ENCODE measurements around the gene OGN. TPM values are rescaled to one million over a fixed set of nuclear protein-coding genes. Genes with fewer than 3 reads are reported as not detected.

Gene OGN
- total RNA-seq, 1 donor = 0.36 TPM

DNA sequence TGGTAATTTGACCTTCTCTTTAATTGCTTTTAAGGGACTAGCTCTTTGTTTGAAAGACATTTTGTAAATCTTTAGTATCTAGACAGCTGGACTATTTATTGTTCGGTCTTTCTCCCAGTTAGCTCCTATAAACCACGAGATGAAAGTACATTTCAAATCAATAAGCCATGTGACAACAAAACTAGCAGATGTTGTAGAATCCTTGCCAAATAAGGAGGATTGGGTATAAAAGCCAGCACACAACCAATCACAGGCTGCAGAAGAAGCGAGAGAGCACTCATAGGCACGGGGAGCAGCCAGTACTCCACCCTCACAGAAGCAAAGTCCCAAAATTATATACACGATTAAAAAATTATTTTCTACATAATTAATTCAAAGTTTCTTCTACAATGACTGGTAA, 28.0 kb upstream of the OGN start:
- Histone ChIP-seq H3K4me3 (ENCODE audit: insufficient read depth, low read length) (no peak overlapping the region), H2AFZ (ENCODE audit: low read length) (no peak overlapping the region), H3K79me2 (ENCODE audit: insufficient read depth, low read length) (no peaks in the 10 kb centered on the region), H3K36me3 (ENCODE audit: insufficient read depth, low read length) (no peaks in the 10 kb centered on the region), H4K20me1 (ENCODE audit: insufficient read depth, low read length) (no peaks in the 10 kb centered on the region), H3K9me3 (ENCODE audit: low read depth, low read length) (no peaks in the 10 kb centered on the region), H3K27me3 (ENCODE audit: insufficient read depth, low read length) (no peaks in the 10 kb centered on the region), H3K4me2 (ENCODE audit: insufficient read depth, low read length) (no peak overlapping the region), H3K27ac (ENCODE audit: low read depth, low read length) (no peak overlapping the region), H3K4me1 (ENCODE audit: insufficient read depth, low read length) (no peaks in the 10 kb centered on the region)
- no peak for DNase-seq (ENCODE audit: insufficient read length, low spot score, missing footprints)
- TF ChIP-seq, protein P1, sequence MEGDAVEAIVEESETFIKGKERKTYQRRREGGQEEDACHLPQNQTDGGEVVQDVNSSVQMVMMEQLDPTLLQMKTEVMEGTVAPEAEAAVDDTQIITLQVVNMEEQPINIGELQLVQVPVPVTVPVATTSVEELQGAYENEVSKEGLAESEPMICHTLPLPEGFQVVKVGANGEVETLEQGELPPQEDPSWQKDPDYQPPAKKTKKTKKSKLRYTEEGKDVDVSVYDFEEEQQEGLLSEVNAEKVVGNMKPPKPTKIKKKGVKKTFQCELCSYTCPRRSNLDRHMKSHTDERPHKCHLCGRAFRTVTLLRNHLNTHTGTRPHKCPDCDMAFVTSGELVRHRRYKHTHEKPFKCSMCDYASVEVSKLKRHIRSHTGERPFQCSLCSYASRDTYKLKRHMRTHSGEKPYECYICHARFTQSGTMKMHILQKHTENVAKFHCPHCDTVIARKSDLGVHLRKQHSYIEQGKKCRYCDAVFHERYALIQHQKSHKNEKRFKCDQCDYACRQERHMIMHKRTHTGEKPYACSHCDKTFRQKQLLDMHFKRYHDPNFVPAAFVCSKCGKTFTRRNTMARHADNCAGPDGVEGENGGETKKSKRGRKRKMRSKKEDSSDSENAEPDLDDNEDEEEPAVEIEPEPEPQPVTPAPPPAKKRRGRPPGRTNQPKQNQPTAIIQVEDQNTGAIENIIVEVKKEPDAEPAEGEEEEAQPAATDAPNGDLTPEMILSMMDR (IDR thresholded peaks at IDR 0.05; ENCODE audit: extremely low read depth, low read depth, low read length) = no peak

DNA sequence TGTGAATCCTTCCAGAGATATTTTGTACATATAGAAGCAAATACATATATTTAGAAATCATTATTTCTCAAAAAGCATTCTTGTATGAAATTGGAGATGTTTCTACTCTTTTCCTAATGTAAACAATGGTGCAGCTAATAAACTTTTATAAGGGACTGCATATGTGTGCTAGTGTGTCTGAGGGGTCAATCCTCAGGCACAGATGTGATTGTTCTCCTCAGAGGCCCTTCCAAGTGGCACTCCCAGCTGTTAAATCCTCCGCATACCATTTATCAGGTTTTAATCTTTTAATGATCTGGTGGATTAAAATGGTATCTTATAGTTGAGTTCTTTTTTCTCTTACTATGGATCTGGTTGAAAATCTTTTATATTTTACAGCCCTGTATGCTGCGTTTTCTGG, 25.5 kb upstream of the OGN start:
- H3K27me3 ChIP-seq (ENCODE audit: insufficient read depth, low read length) = no peaks in the 10 kb centered on the region
- H2AFZ ChIP-seq (ENCODE audit: low read length) = no peak overlapping the region
- no peaks in the 10 kb centered on the region for H3K4me1 ChIP-seq (ENCODE audit: insufficient read depth, low read length)
- H3K36me3 ChIP-seq (ENCODE audit: insufficient read depth, low read length) = no peaks in the 10 kb centered on the region
- no peak overlapping the region for H3K4me3 ChIP-seq (ENCODE audit: insufficient read depth, low read length)
- H3K27ac ChIP-seq (ENCODE audit: low read depth, low read length) = no peak overlapping the region
- no peak overlapping the region for H3K4me2 ChIP-seq (ENCODE audit: insufficient read depth, low read length)
- TF ChIP-seq, protein P1 (IDR thresholded peaks at IDR 0.05; ENCODE audit: extremely low read depth, low read depth, low read length) = no peak
- no peak for DNase-seq (ENCODE audit: insufficient read length, low spot score, missing footprints)
- no peaks in the 10 kb centered on the region for H3K9me3 ChIP-seq (ENCODE audit: low read depth, low read length)
- no peaks in the 10 kb centered on the region for H3K79me2 ChIP-seq (ENCODE audit: insufficient read depth, low read length)
- H4K20me1 ChIP-seq (ENCODE audit: insufficient read depth, low read length) = no peaks in the 10 kb centered on the region

DNA sequence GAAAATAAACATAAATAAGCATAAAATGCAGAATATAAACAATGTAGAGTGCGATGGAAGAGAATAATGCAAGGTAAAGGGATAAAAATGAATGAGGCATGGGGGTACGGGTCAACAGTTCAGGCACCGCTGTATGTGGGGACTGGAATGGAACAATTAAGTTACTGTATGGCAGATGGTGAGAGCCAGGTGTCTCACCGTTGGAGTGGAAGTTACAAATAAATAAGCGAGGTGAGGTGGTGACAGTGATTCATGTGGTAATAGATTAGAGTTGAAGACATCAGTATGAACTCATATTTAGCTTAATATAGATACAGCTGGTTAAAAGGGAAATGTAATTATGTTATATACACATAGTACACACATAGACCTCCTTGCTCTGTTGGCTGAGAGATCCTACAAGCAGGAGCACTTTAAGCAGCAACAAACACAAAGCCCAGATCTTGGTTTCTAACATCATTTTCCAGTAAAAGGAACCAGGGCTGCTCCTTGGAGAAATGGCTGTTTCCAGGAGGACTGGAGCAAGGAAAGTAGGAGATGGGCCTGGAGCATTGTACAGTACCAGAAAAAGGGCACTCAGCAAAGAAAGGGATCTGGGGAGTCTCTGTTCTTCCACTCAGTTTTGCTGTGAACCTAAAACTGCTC, 22.2 kb upstream of the OGN start:
- Histone ChIP-seq H4K20me1 (ENCODE audit: insufficient read depth, low read length) (no peaks in the 10 kb centered on the region), H3K36me3 (ENCODE audit: insufficient read depth, low read length) (no peaks in the 10 kb centered on the region), H3K79me2 (ENCODE audit: insufficient read depth, low read length) (no peaks in the 10 kb centered on the region), H3K9me3 (ENCODE audit: low read depth, low read length) (no peaks in the 10 kb centered on the region), H3K27ac (ENCODE audit: low read depth, low read length) (no peak overlapping the region), H3K4me3 (ENCODE audit: insufficient read depth, low read length) (no peak overlapping the region), H3K27me3 (ENCODE audit: insufficient read depth, low read length) (no peaks in the 10 kb centered on the region), H3K4me1 (ENCODE audit: insufficient read depth, low read length) (no peaks in the 10 kb centered on the region), H3K4me2 (ENCODE audit: insufficient read depth, low read length) (no peak overlapping the region), H2AFZ (ENCODE audit: low read length) (peak overlapping the region; percentile 78)
- DNase-seq (ENCODE audit: insufficient read length, low spot score, missing footprints) = no peak
- TF ChIP-seq, protein P1 (IDR thresholded peaks at IDR 0.05; ENCODE audit: extremely low read depth, low read depth, low read length) = no peak

DNA sequence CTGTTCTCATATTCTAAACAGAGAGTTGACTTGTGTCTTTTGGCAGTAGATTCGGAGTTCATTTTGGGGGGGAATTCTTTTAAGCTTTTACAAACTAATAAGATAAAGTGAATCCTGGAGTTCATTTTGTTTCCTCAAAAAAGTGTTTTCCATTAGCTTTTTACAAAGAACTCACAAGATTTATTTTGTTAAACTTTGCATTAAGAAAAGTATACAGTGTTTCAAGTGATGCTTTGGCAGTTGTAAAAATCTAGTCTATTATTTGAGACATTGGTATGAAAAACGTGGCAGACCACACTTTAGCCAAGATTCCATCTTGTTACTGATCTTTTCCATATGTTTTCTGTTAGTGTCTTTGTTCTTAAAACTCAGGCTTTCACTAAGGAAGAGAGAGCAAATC, 21.1 kb upstream of the OGN start:
- DNase-seq (ENCODE audit: insufficient read length, low spot score, missing footprints) = peak; percentile 37
- H3K79me2 ChIP-seq (ENCODE audit: insufficient read depth, low read length) = no peaks in the 10 kb centered on the region
- no peaks in the 10 kb centered on the region for H3K27me3 ChIP-seq (ENCODE audit: insufficient read depth, low read length)
- TF ChIP-seq, protein P1 (IDR thresholded peaks at IDR 0.05; ENCODE audit: extremely low read depth, low read depth, low read length) = no peak
- no peak overlapping the region for H3K4me3 ChIP-seq (ENCODE audit: insufficient read depth, low read length)
- H2AFZ ChIP-seq (ENCODE audit: low read length) = peak overlapping the region; percentile 78
- H4K20me1 ChIP-seq (ENCODE audit: insufficient read depth, low read length) = no peaks in the 10 kb centered on the region
- no peaks in the 10 kb centered on the region for H3K4me1 ChIP-seq (ENCODE audit: insufficient read depth, low read length)
- H3K36me3 ChIP-seq (ENCODE audit: insufficient read depth, low read length) = no peaks in the 10 kb centered on the region
- no peaks in the 10 kb centered on the region for H3K9me3 ChIP-seq (ENCODE audit: low read depth, low read length)
- H3K4me2 ChIP-seq (ENCODE audit: insufficient read depth, low read length) = no peak overlapping the region
- H3K27ac ChIP-seq (ENCODE audit: low read depth, low read length) = no peak overlapping the region

Data from osteoblast (primary cell).